ENCODE results near the gene ZBTB20.

ZBTB20 gene

GRCh38 chr3:115019900-115020299, 127.2 kb downstream of the ZBTB20 start:
- H3K9me3 ChIP-seq (replicated peaks; ENCODE audit: insufficient read depth, low read length), result no peaks in the 10 kb centered on the region
- no peak for TF ChIP-seq EZH2phosphoT487 (IDR thresholded peaks at IDR 0.05; ENCODE audit: low read length)
- TF ChIP-seq, protein P1, sequence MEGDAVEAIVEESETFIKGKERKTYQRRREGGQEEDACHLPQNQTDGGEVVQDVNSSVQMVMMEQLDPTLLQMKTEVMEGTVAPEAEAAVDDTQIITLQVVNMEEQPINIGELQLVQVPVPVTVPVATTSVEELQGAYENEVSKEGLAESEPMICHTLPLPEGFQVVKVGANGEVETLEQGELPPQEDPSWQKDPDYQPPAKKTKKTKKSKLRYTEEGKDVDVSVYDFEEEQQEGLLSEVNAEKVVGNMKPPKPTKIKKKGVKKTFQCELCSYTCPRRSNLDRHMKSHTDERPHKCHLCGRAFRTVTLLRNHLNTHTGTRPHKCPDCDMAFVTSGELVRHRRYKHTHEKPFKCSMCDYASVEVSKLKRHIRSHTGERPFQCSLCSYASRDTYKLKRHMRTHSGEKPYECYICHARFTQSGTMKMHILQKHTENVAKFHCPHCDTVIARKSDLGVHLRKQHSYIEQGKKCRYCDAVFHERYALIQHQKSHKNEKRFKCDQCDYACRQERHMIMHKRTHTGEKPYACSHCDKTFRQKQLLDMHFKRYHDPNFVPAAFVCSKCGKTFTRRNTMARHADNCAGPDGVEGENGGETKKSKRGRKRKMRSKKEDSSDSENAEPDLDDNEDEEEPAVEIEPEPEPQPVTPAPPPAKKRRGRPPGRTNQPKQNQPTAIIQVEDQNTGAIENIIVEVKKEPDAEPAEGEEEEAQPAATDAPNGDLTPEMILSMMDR (IDR thresholded peaks at IDR 0.05; ENCODE audit: low read length), result no peak
- no peak for TF ChIP-seq EZH2 (optimal IDR thresholded peaks at IDR 0.05; ENCODE audit: low read depth, low read length)
- no peak overlapping the region for H3K4me2 ChIP-seq (ENCODE audit: low read depth, low read length)

DNA sequence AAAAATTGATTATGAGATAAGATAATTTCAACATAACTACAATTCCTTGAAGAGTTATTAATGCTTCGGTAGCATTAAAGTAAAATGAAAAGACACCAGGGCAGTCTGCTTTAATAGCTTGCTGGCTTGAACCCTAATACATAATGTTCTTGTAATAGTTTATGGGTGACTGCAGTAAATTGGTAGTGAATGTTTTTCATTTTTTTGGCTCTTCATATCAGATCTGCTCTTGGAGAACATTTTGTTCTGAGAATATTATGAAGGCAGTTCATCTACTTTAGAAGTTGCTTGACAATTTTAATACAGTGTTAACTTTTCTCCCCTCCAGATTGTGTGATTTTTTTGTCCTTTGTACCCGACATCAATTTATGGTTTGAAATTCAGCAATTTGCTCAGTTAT, 128.4 kb downstream of the ZBTB20 start:
- H3K9me3 ChIP-seq (replicated peaks; ENCODE audit: insufficient read depth, low read length), result no peaks in the 10 kb centered on the region
- TF ChIP-seq, protein P1 (IDR thresholded peaks at IDR 0.05; ENCODE audit: low read length), result no peak
- no peak for TF ChIP-seq EZH2 (optimal IDR thresholded peaks at IDR 0.05; ENCODE audit: low read depth, low read length)
- no peak for TF ChIP-seq EZH2phosphoT487 (IDR thresholded peaks at IDR 0.05; ENCODE audit: low read length)
- H3K4me1 ChIP-seq (ENCODE audit: low read length), result no peaks in the 10 kb centered on the region

More at GRCh38 chr3:115019900-115020299, 127.2 kb downstream of the ZBTB20 start:
- no peaks in the 10 kb centered on the region for H4K20me1 ChIP-seq (ENCODE audit: insufficient read depth, low read length)
- H3K4me1 ChIP-seq (ENCODE audit: low read length), result no peaks in the 10 kb centered on the region
- H3F3A ChIP-seq (ENCODE audit: insufficient read depth, low read length), result no peaks in the 10 kb centered on the region
- no peak for DNase-seq
- no peak overlapping the region for H3K27ac ChIP-seq (ENCODE audit: low read length)
- H3K79me2 ChIP-seq (ENCODE audit: low read length), result no peaks in the 10 kb centered on the region
- no peaks in the 10 kb centered on the region for H3K9me2 ChIP-seq (replicated peaks; ENCODE audit: insufficient read depth, low read length)
- no peaks in the 10 kb centered on the region for H3K36me3 ChIP-seq (replicated peaks; ENCODE audit: insufficient read depth, low read length)
- no peaks in the 10 kb centered on the region for H3K27me3 ChIP-seq (replicated peaks; ENCODE audit: insufficient read depth, low read length)
- no peak overlapping the region for H3K4me3 ChIP-seq (ENCODE audit: low read length)
- no peak overlapping the region for H2AFZ ChIP-seq (ENCODE audit: low read length)
- no peak overlapping the region for H3K9ac ChIP-seq (ENCODE audit: low read length)

GRCh38 chr3:115007966-115008365, 139.1 kb downstream of the ZBTB20 start:
- Histone ChIP-seq H3K36me3 (replicated peaks; ENCODE audit: insufficient read depth, low read length) (no peaks in the 10 kb centered on the region), H3F3A (ENCODE audit: insufficient read depth, low read length) (no peaks in the 10 kb centered on the region), H3K4me1 (ENCODE audit: low read length) (no peaks in the 10 kb centered on the region), H2AFZ (ENCODE audit: low read length) (no peak overlapping the region), H3K79me2 (ENCODE audit: low read length) (no peaks in the 10 kb centered on the region), H4K20me1 (ENCODE audit: insufficient read depth, low read length) (no peaks in the 10 kb centered on the region), H3K9me2 (replicated peaks; ENCODE audit: insufficient read depth, low read length) (no peaks in the 10 kb centered on the region), H3K4me3 (ENCODE audit: low read length) (no peak overlapping the region), H3K27me3 (replicated peaks; ENCODE audit: insufficient read depth, low read length) (no peaks in the 10 kb centered on the region), H3K9ac (ENCODE audit: low read length) (no peak overlapping the region), H3K9me3 (replicated peaks; ENCODE audit: insufficient read depth, low read length) (no peaks in the 10 kb centered on the region), H3K27ac (ENCODE audit: low read length) (no peak overlapping the region), H3K4me2 (ENCODE audit: low read depth, low read length) (no peak overlapping the region)
- TF ChIP-seq EZH2 (optimal IDR thresholded peaks at IDR 0.05; ENCODE audit: low read depth, low read length) (no peak), EZH2phosphoT487 (IDR thresholded peaks at IDR 0.05; ENCODE audit: low read length) (no peak)
- TF ChIP-seq, protein P1 (IDR thresholded peaks at IDR 0.05; ENCODE audit: low read length), result no peak
- no peak for DNase-seq

More for the DNA sequence above, 128.4 kb downstream of the ZBTB20 start:
- Histone ChIP-seq H3K79me2 (ENCODE audit: low read length) (no peaks in the 10 kb centered on the region), H3F3A (ENCODE audit: insufficient read depth, low read length) (no peaks in the 10 kb centered on the region), H3K4me3 (ENCODE audit: low read length) (no peak overlapping the region), H3K4me2 (ENCODE audit: low read depth, low read length) (no peak overlapping the region), H3K36me3 (replicated peaks; ENCODE audit: insufficient read depth, low read length) (no peaks in the 10 kb centered on the region), H3K9me2 (replicated peaks; ENCODE audit: insufficient read depth, low read length) (no peaks in the 10 kb centered on the region), H2AFZ (ENCODE audit: low read length) (no peak overlapping the region), H3K27ac (ENCODE audit: low read length) (no peak overlapping the region), H3K27me3 (replicated peaks; ENCODE audit: insufficient read depth, low read length) (no peaks in the 10 kb centered on the region), H4K20me1 (ENCODE audit: insufficient read depth, low read length) (no peaks in the 10 kb centered on the region), H3K9ac (ENCODE audit: low read length) (no peak overlapping the region)
- DNase-seq, result no peak

All from MM.1S (cell line).